Measurements from ENCODE around the gene PHOSPHO1. TPM values are rescaled to one million over a fixed set of nuclear protein-coding genes. Genes with fewer than 3 reads are reported as not detected.

Gene PHOSPHO1
- total RNA-seq, 4 donors from 2014 or later, result 1.7 TPM; not detected in 3

GRCh38 chr17:49229076-49229804, 1.3 kb downstream of the PHOSPHO1 start:
- Histone ChIP-seq H3K4me3 (replicated peaks in 1 of 3) (no peak overlapping the region), H3K9me3 (no peaks in the 10 kb centered on the region), H3K27me3 (peaks cover 6% of the 10 kb centered on the region), H3K4me1 (peaks cover 15 to 21% of the 10 kb centered on the region in 2 donors), H3K27ac (no peak overlapping the region), H3K36me3 (no peaks in the 10 kb centered on the region)
- intact Hi-C loops (cut with DNase I), result loop anchor here (5.0 to 10.0 kb wide), 2 partner anchors 37 to 56 kb away; no protein-coding TSS in a partner anchor
- TF ChIP-seq POLR2A (IDR thresholded peaks at IDR 0.05) (no peak), CTCF (IDR thresholded peaks at IDR 0.05) (no peak)
- WGBS, 2 donors, result 59 to 74% methylated on average over 6 of the region's 6 CpGs
- DNase-seq, result no peak

- H3K27me3 ChIP-seq, result peaks cover 15% of the 10 kb centered on the region
- H3K4me1 ChIP-seq, result peaks cover 24 to 33% of the 10 kb centered on the region in 2 donors
- WGBS, 2 donors, result 21 to 23% methylated on average over 5 of the region's 5 CpGs
- H3K4me3 ChIP-seq (replicated peaks in 1 of 3), result no peak overlapping the region
- H3K36me3 ChIP-seq, result no peaks in the 10 kb centered on the region
- peak; percentile 82 to 89 for DNase-seq
- TF ChIP-seq POLR2A (IDR thresholded peaks at IDR 0.05), result no peak
- TF ChIP-seq CTCF (IDR thresholded peaks at IDR 0.05), result peak; percentile 47 to 89 (median 76)
- intact Hi-C loops (cut with DNase I), result loop anchor here (5.0 to 10.0 kb wide), 2 partner anchors 35 to 57 kb away; no protein-coding TSS in a partner anchor
- H3K9me3 ChIP-seq, result no peaks in the 10 kb centered on the region
- H3K27ac ChIP-seq, result no peak overlapping the region
These were observed 2.9 kb downstream of the PHOSPHO1 start for GRCh38 chr17:49227436-49228261.

- TF ChIP-seq POLR2A (IDR thresholded peaks at IDR 0.05) (no peak), CTCF (IDR thresholded peaks at IDR 0.05) (no peak)
- no peak for DNase-seq
- Histone ChIP-seq H3K4me3 (replicated peaks in 1 of 3) (no peak overlapping the region), H3K27me3 (peaks cover 15% of the 10 kb centered on the region), H3K36me3 (no peaks in the 10 kb centered on the region), H3K9me3 (no peaks in the 10 kb centered on the region), H3K4me1 (peaks cover 24 to 33% of the 10 kb centered on the region in 2 donors), H3K27ac (no peak overlapping the region)
- 68 to 79% methylated on average over 3 of the region's 3 CpGs for WGBS, 2 donors
- intact Hi-C loops (cut with DNase I), result loop anchor here (5.0 to 10.0 kb wide), 2 partner anchors 35 to 58 kb away; no protein-coding TSS in a partner anchor
These were observed 3.7 kb downstream of the PHOSPHO1 start for GRCh38 chr17:49226771-49227435.

- Histone ChIP-seq H3K27me3 (peaks cover 15% of the 10 kb centered on the region), H3K36me3 (no peaks in the 10 kb centered on the region), H3K4me1 (peaks cover 24 to 29% of the 10 kb centered on the region in 2 donors), H3K27ac (no peak overlapping the region), H3K9me3 (no peaks in the 10 kb centered on the region), H3K4me3 (replicated peaks in 1 of 3) (no peak overlapping the region)
- intact Hi-C loops (cut with DNase I), result loop anchor here (5.0 to 10.0 kb wide), 2 partner anchors 33 to 59 kb away; no protein-coding TSS in a partner anchor
- TF ChIP-seq POLR2A (IDR thresholded peaks at IDR 0.05), result no peak
- TF ChIP-seq CTCF (IDR thresholded peaks at IDR 0.05), result no peak
- no peak for DNase-seq
- WGBS, 2 donors, result 89 to 90% methylated on average over 8 of the region's 8 CpGs
These were observed 4.9 kb downstream of the PHOSPHO1 start for GRCh38 chr17:49225554-49226236.

Data from thyroid gland (tissue), 4 donors.